Effector CD8-positive, alpha-beta T cell (primary cell): Measurements from ENCODE around the gene PCF11.
A peak's percentile ranks its signal among the peaks of the same experiment; 100 is the strongest.
"Not testable (repeated sequence)": the region's sequence is repeated elsewhere in the genome, so short reads cannot be mapped to it uniquely, and the experiment has no call there.

ENCODE experiments used
- DNase-seq: peaks from one replicate; lab custom pipeline; 2025; lab: John Stamatoyannopoulos, UW

PCF11 gene

DNA sequence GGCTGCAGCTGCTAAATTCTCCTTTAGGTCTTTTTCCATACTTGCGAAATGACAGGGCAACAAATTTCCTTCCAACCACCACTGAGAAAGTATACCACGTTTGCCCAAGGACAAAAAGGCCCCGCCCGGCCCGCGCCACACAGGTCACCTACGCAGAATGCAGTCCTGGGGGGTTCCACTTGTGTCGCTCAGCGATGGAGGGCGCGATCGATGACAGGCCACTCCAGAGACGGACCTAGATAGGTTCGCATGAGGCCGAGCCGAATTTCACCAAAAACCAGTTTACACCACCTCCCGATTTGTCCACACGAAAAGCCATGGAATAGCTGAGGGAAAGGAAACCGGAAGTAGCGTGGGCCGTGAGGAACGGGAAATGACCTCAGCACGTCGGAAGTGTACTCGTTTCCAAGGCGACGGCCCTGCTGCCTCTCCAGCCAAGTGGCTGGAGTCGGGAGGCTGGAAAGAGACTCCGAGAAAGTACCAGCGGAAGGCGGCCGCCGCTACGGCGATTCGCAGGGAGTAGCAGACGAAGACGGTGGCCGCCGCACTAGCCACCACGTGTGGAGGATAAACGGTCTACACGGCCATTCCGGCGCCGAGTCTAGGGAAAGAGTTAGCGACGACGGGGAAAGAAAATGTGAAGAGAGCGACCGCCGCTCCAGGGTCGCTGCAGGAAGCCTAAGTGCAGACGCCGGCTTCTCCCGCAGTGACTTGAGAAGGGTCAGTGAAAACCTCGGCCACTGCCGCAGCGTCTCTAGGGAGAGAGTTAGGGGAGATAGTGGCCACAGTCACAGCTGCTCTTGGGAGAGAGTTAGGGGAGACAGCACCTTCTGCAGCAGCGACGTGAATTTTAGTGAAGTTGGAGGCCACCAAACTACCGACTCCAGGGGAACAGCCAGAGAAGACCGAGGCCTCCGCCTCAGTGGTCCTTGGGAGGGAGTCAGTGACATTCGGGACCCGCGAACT lies 36.7 kb downstream of the PCF11 start, which contains the start of gene ANKRD42:
ANKRD42 (plus strand) TSS at position 398 of the 966 bp plus-strand sequence. CDS start 959 bp downstream, outside the sequence.
- DNase-seq, result peak; percentile 71

DNA sequence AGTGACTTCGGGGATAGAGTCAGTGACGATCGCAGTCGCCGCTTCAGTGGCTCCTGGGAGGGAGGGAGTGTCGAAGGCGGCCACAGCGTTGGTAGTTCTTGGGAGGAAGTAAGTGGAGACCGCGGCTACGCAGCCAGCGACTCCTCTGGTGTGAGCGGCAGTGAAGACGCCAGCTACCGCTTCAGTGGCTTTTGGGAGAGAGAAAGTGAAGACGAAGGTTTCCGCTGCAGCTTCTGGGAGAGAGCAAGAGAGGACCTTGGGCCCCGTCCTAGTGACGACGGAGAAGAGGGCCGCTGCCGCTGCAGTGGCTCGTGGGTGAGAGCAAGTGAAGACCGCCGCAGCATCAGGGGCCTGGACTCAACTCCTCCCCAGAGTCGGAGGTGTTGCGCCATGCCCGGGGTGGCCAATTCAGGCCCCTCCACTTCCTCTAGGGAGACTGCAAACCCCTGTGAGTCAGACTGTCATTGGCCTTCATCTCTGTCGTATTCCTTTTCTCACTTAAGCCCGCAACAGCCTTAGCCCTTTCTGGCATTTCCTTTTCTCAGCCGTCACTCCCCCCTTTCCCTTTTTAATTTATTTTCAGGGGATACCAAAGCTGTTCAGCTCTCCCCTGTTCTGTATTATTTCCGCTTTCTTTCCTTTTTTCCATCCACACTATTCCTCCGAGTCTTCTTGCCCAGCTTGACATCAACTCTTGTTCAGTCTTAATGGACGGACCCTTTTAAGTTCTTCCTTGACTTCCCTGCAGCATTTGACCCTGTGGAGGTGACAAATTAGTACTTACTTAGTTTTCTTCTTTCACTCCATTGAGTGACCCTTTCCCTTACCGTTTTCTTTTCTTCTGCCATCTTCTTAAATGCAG lies 37.6 kb downstream of the PCF11 start:
- peak; percentile 43 for DNase-seq

DNA sequence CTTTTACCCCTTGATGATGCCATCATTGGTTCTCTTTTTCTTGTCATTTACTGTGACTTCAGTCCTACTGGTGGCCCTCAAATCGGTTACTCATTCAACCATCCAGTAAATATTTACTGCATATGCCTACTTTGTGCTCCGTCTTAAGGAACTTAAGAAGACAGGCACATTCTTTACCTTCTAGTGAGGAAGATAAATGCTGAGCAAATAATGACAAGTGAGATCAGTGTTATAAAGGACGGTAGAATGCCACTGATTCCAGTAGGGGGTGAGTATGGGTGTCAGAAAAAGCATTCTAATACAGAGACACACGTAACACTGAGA lies 38.2 kb downstream of the PCF11 start:
- no peak for DNase-seq

DNA sequence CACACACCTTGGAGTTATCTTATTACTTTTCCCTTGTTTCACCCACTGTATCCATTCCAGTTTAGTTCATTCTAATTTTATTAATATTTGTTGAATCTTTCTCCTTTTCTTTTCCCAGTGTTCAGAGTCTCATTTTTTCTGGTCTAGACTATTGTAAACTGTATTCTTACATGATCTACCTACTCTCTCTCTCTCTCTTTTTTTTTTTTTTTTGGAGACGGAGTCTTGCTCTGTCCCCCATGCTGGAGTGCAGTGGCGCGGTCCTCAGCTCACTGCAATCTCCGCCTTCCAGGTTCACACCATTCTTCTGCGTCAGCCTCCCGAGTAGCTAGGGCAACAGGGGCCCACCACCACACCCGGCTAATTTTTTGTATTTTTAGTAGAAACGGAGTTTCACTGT lies 38.7 kb downstream of the PCF11 start:
- DNase-seq, result no peak

DNA sequence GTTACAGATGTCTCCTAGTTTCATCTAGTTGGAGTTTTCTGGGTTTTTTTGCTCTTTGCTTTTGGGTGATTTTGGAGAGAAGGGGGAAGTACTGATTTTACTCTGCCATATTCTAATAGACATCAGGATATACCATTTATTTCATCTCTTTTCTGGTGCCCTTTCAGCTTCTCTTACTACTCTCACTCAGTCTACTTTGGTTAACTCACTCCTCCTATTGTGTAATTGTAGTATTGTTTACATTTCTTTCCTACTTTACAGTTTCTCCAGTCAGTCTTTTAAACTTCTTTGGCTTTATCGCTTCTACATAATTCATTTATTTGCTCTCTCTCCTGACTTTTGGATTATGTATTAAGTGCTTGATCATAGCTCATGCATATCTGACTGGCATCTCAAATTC lies 43.1 kb downstream of the PCF11 start:
- no peak for DNase-seq

DNA sequence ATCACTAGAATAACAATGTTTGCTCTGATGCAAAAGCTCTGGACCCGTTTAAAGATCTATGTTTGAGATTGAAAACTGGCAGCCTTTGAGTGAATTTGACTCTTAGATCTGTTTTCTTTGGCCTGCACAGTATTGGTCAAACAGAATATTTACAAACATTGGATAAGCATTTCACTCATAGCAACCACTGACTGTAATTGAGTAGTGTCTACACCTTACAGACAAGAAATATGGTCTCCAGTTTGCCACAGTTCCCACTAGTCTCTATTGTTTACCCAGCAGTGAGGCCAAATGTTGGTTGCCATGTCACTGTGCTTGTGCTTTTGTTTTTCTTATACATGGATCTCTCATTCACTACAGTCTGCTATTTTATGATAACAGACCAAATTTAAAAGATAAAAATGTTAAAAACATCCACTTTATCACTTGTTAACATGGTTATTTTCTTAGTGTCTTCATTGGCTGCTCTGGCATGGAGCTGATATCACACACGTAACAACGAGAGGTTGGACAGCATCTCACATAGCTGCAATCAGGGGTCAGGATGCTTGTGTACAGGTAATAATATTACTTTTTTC lies 48.8 kb downstream of the PCF11 start:
- DNase-seq, result no peak

DNA sequence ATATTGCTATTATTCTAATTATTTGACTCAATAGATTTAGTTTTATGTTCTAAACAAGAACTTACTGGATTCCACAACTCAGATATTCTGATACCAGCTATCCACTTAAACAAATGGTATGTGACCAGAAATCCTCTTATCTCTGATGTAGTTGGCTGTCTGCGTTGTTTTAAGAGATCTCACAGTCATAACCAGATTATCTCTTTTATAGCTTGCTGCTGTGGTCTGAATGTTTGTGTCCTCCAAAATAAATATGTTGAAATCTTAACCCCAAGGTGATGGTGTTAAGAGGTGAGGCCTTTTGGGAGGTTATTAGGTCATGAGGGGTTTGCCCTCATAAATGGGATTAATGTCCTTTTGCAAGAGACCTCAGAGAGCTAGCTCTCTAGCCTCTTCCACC lies 49.3 kb downstream of the PCF11 start:
- DNase-seq, result no peak

DNA sequence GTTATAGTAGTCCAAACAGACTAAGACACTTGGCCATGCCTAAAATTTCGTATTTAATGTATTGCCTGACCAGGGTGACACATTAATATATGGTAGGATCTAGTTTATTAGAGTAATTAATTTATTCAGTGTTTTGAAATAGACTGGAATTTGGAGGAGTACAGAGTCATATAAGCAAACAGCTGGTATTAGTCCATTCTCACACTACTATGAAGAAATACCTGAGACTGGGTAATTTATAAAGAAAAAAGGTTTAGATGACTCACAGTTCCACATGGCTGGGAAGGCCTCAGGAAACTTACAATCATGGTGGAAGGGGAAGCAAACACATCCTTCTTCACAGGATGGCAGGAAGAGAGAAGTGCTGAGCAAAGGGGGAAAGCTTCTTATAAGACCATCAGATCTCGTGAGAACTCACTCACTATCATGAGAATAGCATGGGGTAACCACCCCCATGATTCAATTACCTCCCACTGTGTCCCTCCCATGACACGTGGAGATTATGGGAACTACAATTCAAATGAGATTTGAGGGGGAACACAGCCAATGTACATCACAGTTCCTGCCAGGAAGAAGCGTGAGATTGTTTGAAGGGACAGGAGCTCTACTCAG lies 49.9 kb downstream of the PCF11 start:
- DNase-seq, result not testable (repeated sequence)

DNA sequence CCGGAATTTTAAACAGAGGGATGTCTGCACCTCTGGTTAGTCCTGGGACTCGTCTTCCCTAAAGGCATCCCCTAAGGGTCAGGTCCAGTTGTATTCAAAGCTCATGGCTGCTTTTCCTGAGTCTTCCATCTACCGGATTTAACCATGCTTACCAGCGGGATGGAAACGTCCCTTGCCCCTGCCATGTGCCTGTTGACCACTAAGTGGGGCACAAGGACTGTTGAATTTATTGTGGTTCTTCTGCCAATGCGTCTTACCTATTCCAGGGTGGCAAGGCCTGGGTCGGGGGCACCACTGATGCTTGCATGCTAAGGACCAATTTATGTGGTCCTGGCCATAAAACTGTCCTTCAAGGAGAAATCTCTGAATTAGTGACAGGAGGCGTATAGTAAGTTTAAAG lies 62.2 kb downstream of the PCF11 start:
- no peak for DNase-seq

DNA sequence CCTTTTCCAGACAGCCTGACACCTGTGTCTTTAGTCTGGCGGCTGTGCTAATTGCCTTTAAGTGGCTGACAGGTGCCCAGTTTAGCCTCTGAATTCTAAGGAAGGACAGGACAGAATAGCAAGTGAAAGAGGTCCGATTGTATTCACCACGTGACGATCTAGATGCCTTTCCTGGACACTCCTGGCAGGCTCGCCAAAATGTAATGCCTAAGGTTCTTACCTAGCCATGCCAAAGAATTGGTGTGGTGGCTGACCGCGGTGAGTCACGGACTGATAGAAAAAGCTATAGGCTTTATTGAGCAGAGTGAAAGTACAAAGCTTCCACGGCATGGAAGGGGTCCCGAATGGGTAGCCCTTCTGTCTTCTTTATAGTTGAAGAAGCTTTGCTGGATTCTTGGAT lies 63.3 kb downstream of the PCF11 start:
- DNase-seq, result no peak

DNA sequence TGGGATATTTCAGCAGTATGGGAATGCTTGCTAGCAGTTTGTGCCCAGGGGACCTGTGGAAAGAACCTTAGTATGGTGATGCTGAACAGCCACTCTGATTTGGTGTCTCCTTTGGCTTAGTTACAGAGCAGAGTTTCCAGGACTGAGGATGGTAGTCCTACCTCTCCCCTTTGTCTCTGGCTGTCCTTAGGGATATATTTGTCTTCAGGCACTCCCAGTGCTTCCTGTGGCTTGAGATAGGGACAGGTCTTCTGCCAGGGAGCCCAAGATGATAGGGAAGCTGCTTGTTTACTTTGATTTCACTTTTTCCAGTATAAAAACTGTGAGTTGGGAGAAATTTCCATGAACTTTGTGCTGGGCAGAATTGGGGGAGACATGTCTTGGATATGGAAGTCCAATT lies 64.8 kb downstream of the PCF11 start:
- DNase-seq, result no peak

DNA sequence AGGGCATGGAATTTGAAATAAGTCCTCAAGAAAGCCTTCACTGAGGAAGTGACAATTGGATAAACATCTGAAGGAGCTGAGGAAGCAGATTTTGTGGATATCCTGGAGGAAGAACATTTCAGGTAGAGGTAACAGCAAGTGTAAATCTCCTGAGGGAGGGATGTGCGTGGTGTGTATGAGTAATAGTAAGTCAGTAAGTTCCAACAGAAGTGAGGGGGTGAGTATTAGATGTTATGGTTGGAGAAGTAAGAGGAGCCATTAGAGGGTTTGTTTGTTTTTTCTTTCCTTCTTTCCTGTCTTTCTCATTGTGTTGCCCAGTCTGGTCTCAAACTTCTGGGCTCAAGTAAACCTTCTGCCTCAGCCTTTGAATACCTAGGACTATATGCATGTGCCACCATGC lies 65.6 kb downstream of the PCF11 start:
- DNase-seq, result no peak

DNA sequence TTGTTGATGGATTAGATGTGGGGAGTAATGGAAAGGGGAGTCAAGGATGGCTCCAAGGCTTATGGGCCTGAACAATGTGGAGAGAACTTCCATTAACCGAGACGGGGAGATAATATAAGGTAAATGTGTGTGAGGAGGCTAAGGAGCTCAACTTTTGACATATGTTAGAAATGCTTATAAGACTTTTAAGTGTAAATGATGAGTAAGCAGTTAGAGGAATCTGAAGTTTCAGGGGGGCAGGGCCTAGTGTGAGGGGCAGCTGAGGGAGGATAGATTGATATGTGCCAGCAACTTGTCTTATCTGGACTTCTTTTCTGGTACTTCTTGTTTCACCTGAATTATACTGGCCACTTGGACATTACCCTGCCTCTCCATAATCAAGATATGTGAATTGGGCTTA lies 66.5 kb downstream of the PCF11 start:
- no peak for DNase-seq

DNA sequence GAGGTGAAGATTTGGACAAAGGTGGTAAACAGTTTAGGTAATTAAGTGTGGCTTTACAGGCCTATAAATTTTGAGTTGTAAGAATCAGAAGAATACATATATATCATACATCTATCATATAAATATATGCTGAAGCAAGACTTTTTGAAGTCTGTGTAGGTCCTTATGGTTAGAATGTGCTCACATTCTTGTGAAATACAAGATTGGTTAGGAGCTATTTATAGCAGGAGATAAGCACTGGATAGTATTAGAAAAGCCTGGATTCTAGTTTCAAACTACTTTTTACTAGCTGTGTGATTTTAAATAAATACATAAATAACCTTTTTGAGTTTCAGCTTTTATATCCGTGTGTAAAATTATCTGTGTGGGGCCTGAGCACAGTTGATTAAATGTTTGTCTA lies 78.9 kb downstream of the PCF11 start:
- DNase-seq, result no peak
